ENCODE data around the gene SH3PXD2B. TPM values are rescaled to one million over a fixed set of nuclear protein-coding genes. Genes with fewer than 3 reads are reported as not detected.
A peak's percentile ranks its signal among the peaks of the same experiment; 100 is the strongest.

Gene SH3PXD2B
- 25.7 TPM for polyA plus RNA-seq (2013, experiment 1 of 2)
- 23.0 TPM for polyA plus RNA-seq (2013, experiment 2 of 2)

- Histone ChIP-seq H3K4me3 (ENCODE audit: insufficient read depth in 1 of 2, low read depth in 1 of 2, low read length in 2 of 2) (peak within 1 kb of the TSS; percentile 92 to 98), H2BK12ac (ENCODE audit: low read length in 2 of 2) (peak within 1 kb of the TSS; percentile 33 to 84), H4K91ac (ENCODE audit: low read length) (peak within 1 kb of the TSS; percentile 86), H2AK5ac (ENCODE audit: low read length, severe bottlenecking) (peak within 1 kb of the TSS; percentile 3), H3K36me3 (ENCODE audit: control insufficient read depth in 1 of 2, insufficient read depth in 2 of 2, low read depth in 1 of 2, low read length in 2 of 2) (peaks cover 8 to 25% of the 10 kb centered on the region in 2 experiments), H3K4me1 (ENCODE audit: control insufficient read depth, insufficient read depth, low read depth, low read length) (peaks cover 30% of the 10 kb centered on the region), H3K79me1 (replicated peaks; ENCODE audit: low read length, poor library complexity, severe bottlenecking) (peaks cover 5% of the 10 kb centered on the region), H3K27ac (ENCODE audit: low read length, poor library complexity, severe bottlenecking) (peak within 1 kb of the TSS; percentile 82), H3K18ac (ENCODE audit: low read depth in 1 of 2, low read length in 2 of 2) (peak within 1 kb of the TSS; percentile 89 to 99), H3K27me3 (ENCODE audit: control insufficient read depth in 1 of 2, insufficient read depth in 1 of 2, low read length in 2 of 2) (no peaks in the 10 kb centered on the region), H3K14ac (ENCODE audit: low read length in 2 of 2) (peak within 1 kb of the TSS in 1 of 2 experiments; percentile 99), H3K9me3 (ENCODE audit: control insufficient read depth, low read length) (no peaks in the 10 kb centered on the region), H2AFZ (ENCODE audit: low read depth, low read length) (peak within 1 kb of the TSS; percentile 57), H3K9ac (ENCODE audit: low read length) (peak within 1 kb of the TSS; percentile 98), H2BK5ac (ENCODE audit: low read depth, low read length, poor library complexity, severe bottlenecking) (peak within 1 kb of the TSS; percentile 60), H3K4ac (ENCODE audit: low read depth in 1 of 2, low read length in 2 of 2) (peak within 1 kb of the TSS; percentile 84 to 98), H4K8ac (ENCODE audit: low read length) (peak within 1 kb of the TSS; percentile 96), H3K23ac (ENCODE audit: low read length in 2 of 2) (peak within 1 kb of the TSS in 1 of 2 experiments; percentile 84), H3K4me2 (ENCODE audit: low read length, poor library complexity, severe bottlenecking) (peak within 1 kb of the TSS; percentile 57), H2BK120ac (ENCODE audit: low read depth, low read length) (peak within 1 kb of the TSS; percentile 74), H2BK15ac (ENCODE audit: low read depth, poor library complexity, severe bottlenecking) (peak within 1 kb of the TSS; percentile 83)
- DNase-seq: peak; percentile 56
- WGBS: 13% methylated on average over 43 of the region's 89 CpGs
Measured at GRCh38 chr5:172454358-172455086, at the start of gene SH3PXD2B. Gene SH3PXD2B (minus strand): TSS chr5:172454525. CDS start chr5:172454352, 173 bp downstream.

- H2BK120ac ChIP-seq (ENCODE audit: low read depth, low read length): no peak overlapping the region
Measured at GRCh38 chr5:172502969-172503368, 48.6 kb upstream of the SH3PXD2B start.

GRCh38 chr5:172502410-172502809 is 48.1 kb upstream of the SH3PXD2B start:
- H4K8ac ChIP-seq (ENCODE audit: low read length): no peak overlapping the region
- H2BK12ac ChIP-seq (ENCODE audit: low read length in 2 of 2): no peak overlapping the region
- H3K4me1 ChIP-seq (ENCODE audit: control insufficient read depth, insufficient read depth, low read depth, low read length): no peaks in the 10 kb centered on the region
- no peak overlapping the region for H2BK5ac ChIP-seq (ENCODE audit: low read depth, low read length, poor library complexity, severe bottlenecking)
- H3K4me3 ChIP-seq (ENCODE audit: insufficient read depth in 1 of 2, low read depth in 1 of 2, low read length in 2 of 2): no peak overlapping the region
- no peak overlapping the region for H3K14ac ChIP-seq (ENCODE audit: low read length in 2 of 2)
- DNase-seq: no peak
- H3K79me1 ChIP-seq (replicated peaks; ENCODE audit: low read length, poor library complexity, severe bottlenecking): no peaks in the 10 kb centered on the region
- no peak overlapping the region for H4K91ac ChIP-seq (ENCODE audit: low read length)
- H3K23ac ChIP-seq (ENCODE audit: low read length in 2 of 2): no peak overlapping the region
- no peak overlapping the region for H3K18ac ChIP-seq (ENCODE audit: low read depth in 1 of 2, low read length in 2 of 2)
- no peak overlapping the region for H2BK15ac ChIP-seq (ENCODE audit: low read depth, poor library complexity, severe bottlenecking)
- no peak overlapping the region for H3K4me2 ChIP-seq (ENCODE audit: low read length, poor library complexity, severe bottlenecking)
- no peak overlapping the region for H3K9ac ChIP-seq (ENCODE audit: low read length)
- no peak overlapping the region for H2AK5ac ChIP-seq (ENCODE audit: low read length, severe bottlenecking)
- H3K4ac ChIP-seq (ENCODE audit: low read depth in 1 of 2, low read length in 2 of 2): no peak overlapping the region
- no peak overlapping the region for H2BK120ac ChIP-seq (ENCODE audit: low read depth, low read length)
- no peaks in the 10 kb centered on the region for H3K9me3 ChIP-seq (ENCODE audit: control insufficient read depth, low read length)
- no peak overlapping the region for H2AFZ ChIP-seq (ENCODE audit: low read depth, low read length)
- peaks cover 25 to 40% of the 10 kb centered on the region in 2 experiments for H3K27me3 ChIP-seq (ENCODE audit: control insufficient read depth in 1 of 2, insufficient read depth in 1 of 2, low read length in 2 of 2)
- H3K36me3 ChIP-seq (ENCODE audit: control insufficient read depth in 1 of 2, insufficient read depth in 2 of 2, low read depth in 1 of 2, low read length in 2 of 2): no peaks in the 10 kb centered on the region
- WGBS: 90% methylated on average over 8 of the region's 8 CpGs
- no peak overlapping the region for H3K27ac ChIP-seq (ENCODE audit: low read length, poor library complexity, severe bottlenecking)

More at GRCh38 chr5:172502969-172503368, 48.6 kb upstream of the SH3PXD2B start:
- no peak overlapping the region for H3K9ac ChIP-seq (ENCODE audit: low read length)
- no CpG with 5 or more reads among the region's 4 CpGs for WGBS
- no peak overlapping the region for H2BK15ac ChIP-seq (ENCODE audit: low read depth, poor library complexity, severe bottlenecking)
- no peaks in the 10 kb centered on the region for H3K9me3 ChIP-seq (ENCODE audit: control insufficient read depth, low read length)
- H3K27ac ChIP-seq (ENCODE audit: low read length, poor library complexity, severe bottlenecking): no peak overlapping the region
- no peak overlapping the region for H2AK5ac ChIP-seq (ENCODE audit: low read length, severe bottlenecking)
- H2AFZ ChIP-seq (ENCODE audit: low read depth, low read length): no peak overlapping the region
- H3K14ac ChIP-seq (ENCODE audit: low read length in 2 of 2): no peak overlapping the region
- no peaks in the 10 kb centered on the region for H3K36me3 ChIP-seq (ENCODE audit: control insufficient read depth in 1 of 2, insufficient read depth in 2 of 2, low read depth in 1 of 2, low read length in 2 of 2)
- H3K4me3 ChIP-seq (ENCODE audit: insufficient read depth in 1 of 2, low read depth in 1 of 2, low read length in 2 of 2): no peak overlapping the region
- no peak overlapping the region for H3K4ac ChIP-seq (ENCODE audit: low read depth in 1 of 2, low read length in 2 of 2)
- peak overlapping the region; percentile 7 for H4K8ac ChIP-seq (ENCODE audit: low read length)
- H2BK12ac ChIP-seq (ENCODE audit: low read length in 2 of 2): no peak overlapping the region
- peaks cover 21 to 42% of the 10 kb centered on the region in 2 experiments for H3K27me3 ChIP-seq (ENCODE audit: control insufficient read depth in 1 of 2, insufficient read depth in 1 of 2, low read length in 2 of 2)
- H2BK5ac ChIP-seq (ENCODE audit: low read depth, low read length, poor library complexity, severe bottlenecking): no peak overlapping the region
- no peak overlapping the region for H3K18ac ChIP-seq (ENCODE audit: low read depth in 1 of 2, low read length in 2 of 2)
- H3K23ac ChIP-seq (ENCODE audit: low read length in 2 of 2): no peak overlapping the region
- H4K91ac ChIP-seq (ENCODE audit: low read length): no peak overlapping the region
- no peaks in the 10 kb centered on the region for H3K79me1 ChIP-seq (replicated peaks; ENCODE audit: low read length, poor library complexity, severe bottlenecking)
- H3K4me2 ChIP-seq (ENCODE audit: low read length, poor library complexity, severe bottlenecking): no peak overlapping the region
- peak; percentile 4 for DNase-seq
- H3K4me1 ChIP-seq (ENCODE audit: control insufficient read depth, insufficient read depth, low read depth, low read length): no peaks in the 10 kb centered on the region

GRCh38 chr5:172501708-172502320 is 47.5 kb upstream of the SH3PXD2B start:
- 87% methylated on average over 7 of the region's 7 CpGs for WGBS
- H2BK15ac ChIP-seq (ENCODE audit: low read depth, poor library complexity, severe bottlenecking): no peak overlapping the region

More at GRCh38 chr5:172501708-172502320, 47.5 kb upstream of the SH3PXD2B start:
- no peak for DNase-seq
- Histone ChIP-seq H3K27me3 (ENCODE audit: control insufficient read depth in 1 of 2, insufficient read depth in 1 of 2, low read length in 2 of 2) (peaks cover 31 to 36% of the 10 kb centered on the region in 2 experiments), H3K79me1 (replicated peaks; ENCODE audit: low read length, poor library complexity, severe bottlenecking) (no peaks in the 10 kb centered on the region), H3K14ac (ENCODE audit: low read length in 2 of 2) (no peak overlapping the region), H2BK120ac (ENCODE audit: low read depth, low read length) (no peak overlapping the region), H3K9me3 (ENCODE audit: control insufficient read depth, low read length) (no peaks in the 10 kb centered on the region), H3K27ac (ENCODE audit: low read length, poor library complexity, severe bottlenecking) (no peak overlapping the region), H3K4ac (ENCODE audit: low read depth in 1 of 2, low read length in 2 of 2) (no peak overlapping the region), H2AK5ac (ENCODE audit: low read length, severe bottlenecking) (no peak overlapping the region), H3K36me3 (ENCODE audit: control insufficient read depth in 1 of 2, insufficient read depth in 2 of 2, low read depth in 1 of 2, low read length in 2 of 2) (no peaks in the 10 kb centered on the region), H3K23ac (ENCODE audit: low read length in 2 of 2) (no peak overlapping the region), H3K18ac (ENCODE audit: low read depth in 1 of 2, low read length in 2 of 2) (no peak overlapping the region), H3K4me1 (ENCODE audit: control insufficient read depth, insufficient read depth, low read depth, low read length) (no peaks in the 10 kb centered on the region), H2BK5ac (ENCODE audit: low read depth, low read length, poor library complexity, severe bottlenecking) (no peak overlapping the region), H2AFZ (ENCODE audit: low read depth, low read length) (no peak overlapping the region), H3K4me3 (ENCODE audit: insufficient read depth in 1 of 2, low read depth in 1 of 2, low read length in 2 of 2) (no peak overlapping the region), H3K4me2 (ENCODE audit: low read length, poor library complexity, severe bottlenecking) (no peak overlapping the region), H3K9ac (ENCODE audit: low read length) (no peak overlapping the region), H4K8ac (ENCODE audit: low read length) (no peak overlapping the region), H2BK12ac (ENCODE audit: low read length in 2 of 2) (no peak overlapping the region), H4K91ac (ENCODE audit: low read length) (no peak overlapping the region)
